IgD-negative memory B cell (primary cell): ENCODE data around the gene PIGH. TPM values are rescaled to one million over a fixed set of nuclear protein-coding genes. Genes with fewer than 3 reads are reported as not detected.

Source experiments
- H3K27ac Mint-ChIP-seq, 3 donors: one replicate each; pipeline ENCODE4 v1.8.0; 2020 to 2022; ENCODE audit warnings: mild to moderate bottlenecking in 3 of 3, mixed read lengths in 3 of 3, moderate library complexity in 1 of 3
- H3K27me3 Mint-ChIP-seq: one replicate; pipeline ENCODE4 v1.8.0; 2021; ENCODE audit warnings: mixed read lengths
- H3K36me3 Mint-ChIP-seq: one replicate; pipeline ENCODE4 v1.8.0; 2020; ENCODE audit warnings: mild to moderate bottlenecking, mixed read lengths
- H3K4me1 Mint-ChIP-seq, 3 donors: one replicate each; pipeline ENCODE4 v1.8.0; 2020 to 2022; ENCODE audit warnings: mixed read lengths in 3 of 3, mild to moderate bottlenecking in 1 of 3
- H3K4me3 Mint-ChIP-seq, 4 donors: one replicate each; pipeline ENCODE4 v1.8.0; 2020 to 2022; ENCODE audit warnings: mild to moderate bottlenecking in 4 of 4, mixed read lengths in 4 of 4, moderate library complexity in 3 of 4
- H3K9me3 Mint-ChIP-seq, 3 donors: one replicate each; pipeline ENCODE4 v1.8.0; 2020 to 2021; ENCODE audit warnings: mixed read lengths in 3 of 3, mild to moderate bottlenecking in 1 of 3
- polyA plus RNA-seq: library from polyadenylated mRNA; unstranded; fragments of 300-500 nt; fragmentation: Illumina TruSeq; gene quantifications from one replicate; pipeline ENCODE4 v1.2.3, GENCODE V29; 2021

The PIGH gene
- polyA plus RNA-seq, 1 donor from 2014 or later: 46.6 TPM

DNA sequence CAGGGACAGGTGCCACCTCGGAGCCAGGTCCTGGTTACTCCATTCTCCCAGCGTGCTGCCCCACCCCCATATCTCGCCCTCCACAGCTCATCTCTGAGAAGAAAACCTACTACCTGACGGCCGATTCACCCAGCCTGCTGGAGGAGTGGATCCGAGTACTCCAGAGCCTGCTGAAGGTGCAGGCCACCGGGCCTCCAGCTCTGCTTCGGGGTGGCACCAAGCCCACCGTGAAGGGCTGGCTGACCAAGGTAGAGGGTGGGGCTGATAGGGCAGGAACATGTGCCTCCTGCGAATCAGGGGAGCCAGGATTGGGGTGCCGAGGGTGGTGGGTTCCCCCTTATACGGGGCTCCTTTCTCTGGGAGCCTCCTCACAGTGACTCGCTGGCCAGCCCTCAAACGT, 25.9 kb downstream of the PIGH start:
- H3K9me3 Mint-ChIP-seq: no peaks in the 10 kb centered on the region
- H3K27me3 Mint-ChIP-seq: peaks cover 1% of the 10 kb centered on the region
- H3K36me3 Mint-ChIP-seq: no peaks in the 10 kb centered on the region
- H3K27ac Mint-ChIP-seq: no peak overlapping the region
- peaks cover 0 to 3% (median 0%) of the 10 kb centered on the region in 3 donors for H3K4me1 Mint-ChIP-seq
- H3K4me3 Mint-ChIP-seq: no peak overlapping the region

DNA sequence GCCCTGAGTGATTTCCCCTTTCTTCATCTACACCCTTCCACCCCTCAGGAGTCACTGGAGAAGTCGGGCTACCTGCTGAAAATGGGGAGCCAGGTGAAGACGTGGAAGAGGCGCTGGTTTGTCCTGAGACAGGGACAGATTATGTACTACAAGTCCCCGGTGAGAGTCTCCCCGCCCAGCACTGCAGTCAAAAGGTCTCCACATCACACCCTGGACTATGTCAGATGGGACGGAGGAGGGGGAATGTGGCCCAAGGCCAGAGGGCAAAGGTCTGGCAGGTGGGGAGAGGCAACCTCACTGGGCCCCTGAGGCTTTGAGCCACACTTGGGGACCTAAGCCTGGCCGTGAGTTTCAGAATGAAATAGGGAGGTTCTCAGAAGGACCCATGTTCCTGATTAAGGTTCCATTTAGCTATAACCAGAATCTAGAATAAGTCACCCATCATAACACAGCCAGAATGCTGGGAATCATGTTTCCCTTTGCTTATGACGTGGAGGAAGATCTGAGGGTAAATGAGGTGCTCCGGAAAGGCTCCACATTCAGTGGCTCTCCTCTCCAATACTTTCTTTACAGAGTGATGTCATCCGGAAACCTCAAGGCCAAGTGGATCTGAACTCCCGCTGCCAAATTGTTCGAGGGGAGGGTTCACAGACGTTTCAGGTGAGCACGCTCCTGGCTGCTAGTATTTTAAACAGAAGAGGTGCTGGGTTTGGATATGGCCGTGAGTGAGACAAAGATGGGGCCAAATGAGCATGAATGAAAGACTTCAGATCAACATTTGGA, 26.6 kb downstream of the PIGH start:
- peak overlapping the region in 1 of 3 donors; percentile 69 for H3K27ac Mint-ChIP-seq
- H3K4me1 Mint-ChIP-seq: peaks cover 0 to 3% (median 0%) of the 10 kb centered on the region in 3 donors
- H3K36me3 Mint-ChIP-seq: no peaks in the 10 kb centered on the region
- H3K4me3 Mint-ChIP-seq: no peak overlapping the region
- H3K27me3 Mint-ChIP-seq: peaks cover 1% of the 10 kb centered on the region
- no peaks in the 10 kb centered on the region for H3K9me3 Mint-ChIP-seq

DNA sequence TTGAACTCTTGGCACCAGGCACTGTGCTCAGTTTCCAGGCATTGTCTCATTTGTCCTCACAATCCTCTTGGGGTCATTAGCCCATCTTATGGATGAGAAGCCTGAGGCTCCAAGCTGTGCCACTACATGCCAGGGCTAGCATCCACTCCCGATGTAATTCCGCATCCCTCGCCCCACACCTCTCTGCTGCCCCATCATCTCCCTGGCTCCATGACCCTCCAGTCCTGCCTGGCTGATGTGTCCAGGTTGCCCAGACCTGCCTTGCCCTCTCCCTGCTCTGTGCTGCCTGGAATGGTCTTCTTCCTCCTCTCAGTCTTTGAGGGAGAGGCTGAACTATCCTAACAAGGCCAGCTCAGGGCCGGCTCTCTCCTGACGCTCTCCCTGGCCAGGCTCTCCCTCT, 27.5 kb downstream of the PIGH start:
- Mint-ChIP-seq H3K27me3 (peaks cover 1% of the 10 kb centered on the region), H3K4me3 (no peak overlapping the region), H3K36me3 (no peaks in the 10 kb centered on the region), H3K9me3 (no peaks in the 10 kb centered on the region), H3K4me1 (peaks cover 0 to 3% (median 0%) of the 10 kb centered on the region in 3 donors), H3K27ac (peak overlapping the region in 1 of 3 donors; percentile 71)

DNA sequence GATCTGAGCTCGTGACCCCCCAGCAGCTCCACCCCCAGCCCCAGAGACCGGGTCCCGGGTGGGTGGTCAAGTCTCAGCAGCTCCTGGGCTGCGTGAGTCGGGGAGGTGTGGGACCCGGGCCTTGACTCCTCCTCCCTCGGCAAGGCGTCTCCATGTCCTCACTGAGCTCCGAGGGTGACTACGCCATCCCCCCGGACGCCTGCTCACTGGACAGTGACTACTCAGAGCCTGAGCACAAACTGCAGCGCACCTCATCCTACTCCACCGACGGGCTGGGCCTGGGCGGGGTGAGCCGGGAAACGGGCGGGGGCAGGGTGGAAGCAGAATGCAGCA, 28.1 kb downstream of the PIGH start:
- no peaks in the 10 kb centered on the region for H3K36me3 Mint-ChIP-seq
- H3K9me3 Mint-ChIP-seq: no peaks in the 10 kb centered on the region
- no peak overlapping the region for H3K27ac Mint-ChIP-seq
- H3K4me1 Mint-ChIP-seq: peaks cover 0 to 3% (median 0%) of the 10 kb centered on the region in 3 donors
- peaks cover 4% of the 10 kb centered on the region for H3K27me3 Mint-ChIP-seq
- no peak overlapping the region for H3K4me3 Mint-ChIP-seq

DNA sequence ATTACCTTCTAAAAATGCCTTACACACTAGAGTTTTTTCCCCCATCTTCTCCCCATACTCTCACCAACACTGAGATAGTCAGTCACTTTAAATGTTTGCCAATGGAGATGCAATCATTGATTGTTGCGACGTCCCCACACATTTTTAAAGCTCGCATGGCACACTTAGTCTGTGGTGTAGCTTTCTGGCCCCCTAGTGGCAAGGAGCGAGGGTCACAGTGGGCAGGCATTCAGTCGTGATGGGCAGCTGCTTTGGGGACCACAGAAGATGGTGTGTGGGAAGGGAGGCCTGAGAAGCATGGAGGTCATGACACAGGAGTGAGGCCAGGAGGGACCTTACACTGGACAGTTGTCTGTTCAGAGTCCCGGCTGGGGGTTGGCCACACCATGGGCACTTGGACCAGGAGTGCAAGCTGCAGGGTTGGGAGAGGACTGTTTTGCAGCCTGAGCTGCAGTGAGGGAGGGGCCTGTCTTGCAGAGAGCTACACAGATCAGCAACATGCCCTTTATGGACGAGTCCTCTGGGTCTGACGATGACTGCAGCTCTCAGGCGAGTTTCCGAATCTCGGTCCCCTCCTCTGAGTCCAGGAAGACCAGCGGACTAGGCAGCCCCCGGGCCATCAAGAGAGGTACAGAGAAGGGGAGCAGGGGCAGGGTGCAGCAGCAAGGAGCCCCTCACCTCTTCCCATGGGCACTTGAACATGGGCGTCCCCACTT, 28.6 kb downstream of the PIGH start:
- H3K4me1 Mint-ChIP-seq: peaks cover 0 to 3% (median 0%) of the 10 kb centered on the region in 3 donors
- H3K4me3 Mint-ChIP-seq: no peak overlapping the region
- peaks cover 4% of the 10 kb centered on the region for H3K27me3 Mint-ChIP-seq
- H3K9me3 Mint-ChIP-seq: no peaks in the 10 kb centered on the region
- no peak overlapping the region for H3K27ac Mint-ChIP-seq
- H3K36me3 Mint-ChIP-seq: no peaks in the 10 kb centered on the region

DNA sequence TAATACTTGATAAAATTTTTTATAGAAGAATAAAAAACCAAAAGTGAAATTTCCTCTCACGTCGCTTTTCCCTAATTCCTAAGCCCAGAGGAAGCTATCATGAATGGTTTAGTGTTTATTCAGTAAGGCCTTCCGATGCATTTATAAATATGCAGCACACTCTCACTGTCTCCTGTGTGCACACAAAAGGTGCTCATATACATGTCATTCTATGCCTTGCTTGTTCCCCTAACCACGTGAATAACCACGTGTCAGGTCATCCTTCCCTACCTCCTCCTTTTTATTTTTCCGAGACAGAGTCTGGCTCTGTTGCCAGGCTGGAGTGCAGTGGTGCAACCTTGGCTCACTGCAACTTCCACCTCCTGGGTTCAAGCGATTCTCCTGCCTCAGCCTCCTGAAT, 29.6 kb downstream of the PIGH start:
- Mint-ChIP-seq H3K9me3 (no peaks in the 10 kb centered on the region), H3K4me3 (no peak overlapping the region), H3K4me1 (peaks cover 0 to 3% (median 0%) of the 10 kb centered on the region in 3 donors), H3K27me3 (peaks cover 4% of the 10 kb centered on the region), H3K36me3 (no peaks in the 10 kb centered on the region), H3K27ac (no peak overlapping the region)

DNA sequence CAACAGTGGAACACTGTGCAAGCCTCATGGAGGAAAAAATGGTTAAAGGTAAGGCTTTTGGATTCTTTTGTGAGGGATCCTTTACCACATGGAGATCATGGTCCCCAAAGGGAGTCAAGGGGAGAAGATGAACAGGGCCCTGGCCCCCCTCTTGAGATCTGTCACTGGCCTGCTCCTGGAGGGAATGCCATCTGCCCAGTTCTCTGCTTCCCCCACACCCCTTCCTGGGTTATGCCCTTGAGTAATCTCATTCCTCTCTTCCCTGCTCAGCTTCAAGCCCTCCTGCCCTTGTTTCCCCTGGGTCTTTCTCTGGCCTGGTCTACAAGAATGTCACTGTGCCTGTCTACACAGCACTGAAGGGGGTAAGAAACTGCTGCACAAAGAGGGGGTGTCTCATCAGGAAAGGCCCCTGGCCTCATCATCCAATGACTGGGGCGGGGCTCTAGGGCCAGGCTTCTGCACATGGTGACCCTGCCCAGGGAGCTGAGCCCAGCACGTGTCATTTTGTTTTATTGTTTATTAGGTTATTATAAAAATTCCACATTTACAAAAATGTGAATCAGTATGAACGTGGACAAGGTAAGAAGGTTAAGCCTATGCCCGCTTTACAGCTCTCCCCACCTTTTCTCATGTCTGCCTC, 30.3 kb downstream of the PIGH start:
- Mint-ChIP-seq H3K9me3 (no peaks in the 10 kb centered on the region), H3K4me1 (peaks cover 0 to 3% (median 0%) of the 10 kb centered on the region in 3 donors), H3K36me3 (no peaks in the 10 kb centered on the region), H3K27me3 (peaks cover 4% of the 10 kb centered on the region), H3K27ac (no peak overlapping the region), H3K4me3 (no peak overlapping the region)

DNA sequence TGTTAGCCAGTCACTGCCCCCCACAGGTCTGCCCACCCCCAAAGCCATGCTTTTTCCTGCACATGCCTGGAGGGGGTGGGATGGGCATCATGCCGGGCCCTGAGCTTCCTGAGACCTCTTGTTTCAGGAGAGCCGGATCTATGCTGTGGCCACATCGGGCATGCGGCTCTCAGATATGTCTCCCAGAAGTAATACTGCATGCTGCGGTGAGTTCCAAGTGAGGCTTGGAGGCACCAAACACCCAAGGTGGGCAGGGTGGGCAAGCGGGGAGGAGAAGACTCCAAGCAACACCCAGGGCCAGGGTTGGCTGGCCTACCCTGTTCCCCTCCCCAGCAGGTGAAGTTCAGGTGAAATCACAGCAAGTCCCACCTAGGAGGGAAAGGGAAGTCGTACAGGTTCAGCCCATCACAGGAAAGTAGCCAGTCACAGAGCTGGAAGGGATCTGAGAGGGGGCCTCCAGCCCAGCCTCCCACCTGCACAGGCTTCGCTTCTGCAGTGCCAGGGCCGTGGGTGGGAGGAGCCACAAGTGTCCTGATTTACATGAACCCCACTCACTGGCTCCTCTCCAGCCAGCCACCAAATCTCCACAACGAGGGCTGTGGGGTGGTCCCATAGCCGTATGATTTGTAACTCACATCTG, 30.9 kb downstream of the PIGH start:
- peaks cover 4% of the 10 kb centered on the region for H3K27me3 Mint-ChIP-seq
- no peak overlapping the region for H3K27ac Mint-ChIP-seq
- H3K9me3 Mint-ChIP-seq: no peaks in the 10 kb centered on the region
- H3K4me3 Mint-ChIP-seq: no peak overlapping the region
- no peaks in the 10 kb centered on the region for H3K36me3 Mint-ChIP-seq
- peaks cover 0 to 6% (median 0%) of the 10 kb centered on the region in 3 donors for H3K4me1 Mint-ChIP-seq

DNA sequence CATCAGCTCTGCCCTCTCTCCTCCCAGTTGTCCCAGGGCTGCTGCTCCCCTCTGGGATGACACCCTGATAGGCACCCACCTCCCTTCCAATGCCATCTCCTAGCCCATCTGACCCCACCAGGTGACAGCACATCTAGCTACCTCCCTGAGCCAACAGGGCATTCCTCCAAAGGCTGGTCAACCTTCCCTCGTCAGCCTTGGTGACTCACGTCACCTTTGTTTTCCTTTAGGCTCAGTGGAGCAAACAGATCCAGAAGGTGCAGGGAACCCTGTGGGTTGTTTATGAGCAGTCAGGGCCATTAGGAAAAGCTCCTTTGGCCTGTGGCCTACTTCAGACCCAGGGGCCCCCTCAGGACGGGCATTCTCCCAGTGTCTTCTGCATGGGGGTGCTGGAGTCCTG, 32.4 kb downstream of the PIGH start:
- H3K27me3 Mint-ChIP-seq: peaks cover 4% of the 10 kb centered on the region
- no peaks in the 10 kb centered on the region for H3K9me3 Mint-ChIP-seq
- no peaks in the 10 kb centered on the region for H3K36me3 Mint-ChIP-seq
- no peak overlapping the region for H3K27ac Mint-ChIP-seq
- no peak overlapping the region for H3K4me3 Mint-ChIP-seq
- H3K4me1 Mint-ChIP-seq: peaks cover 0 to 6% (median 0%) of the 10 kb centered on the region in 3 donors

- Mint-ChIP-seq H3K9me3 (no peaks in the 10 kb centered on the region), H3K4me1 (peaks cover 0 to 6% (median 0%) of the 10 kb centered on the region in 3 donors), H3K27ac (no peak overlapping the region), H3K27me3 (peaks cover 4% of the 10 kb centered on the region), H3K36me3 (no peaks in the 10 kb centered on the region), H3K4me3 (no peak overlapping the region)
Measured at GRCh38 chr14:67566908-67567307, 33.2 kb downstream of the PIGH start.

- Mint-ChIP-seq H3K4me3 (peak overlapping the region in 1 of 4 donors; percentile 31), H3K36me3 (no peaks in the 10 kb centered on the region), H3K9me3 (no peaks in the 10 kb centered on the region), H3K4me1 (peaks cover 0 to 2% (median 0%) of the 10 kb centered on the region in 3 donors), H3K27me3 (peaks cover 2% of the 10 kb centered on the region), H3K27ac (peak overlapping the region in 1 of 3 donors; percentile 6)
Measured at GRCh38 chr14:67564236-67564635, 35.8 kb downstream of the PIGH start.

DNA sequence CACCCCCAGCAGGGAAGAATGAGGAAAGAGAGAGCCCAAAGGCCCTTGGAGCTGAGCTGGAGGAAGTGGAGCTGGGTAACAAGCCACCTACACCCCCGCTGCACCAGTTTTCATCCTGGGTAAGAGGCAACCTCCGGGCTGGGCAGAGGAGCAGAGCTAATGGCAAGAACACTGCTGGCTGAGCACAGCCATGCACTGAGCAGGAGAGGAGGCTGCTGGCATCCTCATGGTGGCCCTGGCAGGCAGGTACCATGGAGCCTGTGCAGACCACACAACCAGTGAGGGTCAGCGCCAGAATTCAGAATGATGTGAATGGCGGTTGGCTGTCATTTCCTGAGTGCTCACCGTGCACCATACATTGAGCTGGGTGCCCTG, 37.3 kb downstream of the PIGH start:
- peaks cover 2% of the 10 kb centered on the region for H3K27me3 Mint-ChIP-seq

GRCh38 chr14:67562025-67562775, 37.9 kb downstream of the PIGH start:
- H3K4me1 Mint-ChIP-seq: peaks cover 0 to 2% (median 0%) of the 10 kb centered on the region in 3 donors
- H3K27ac Mint-ChIP-seq: no peak overlapping the region
- no peaks in the 10 kb centered on the region for H3K27me3 Mint-ChIP-seq
- H3K36me3 Mint-ChIP-seq: no peaks in the 10 kb centered on the region
- no peak overlapping the region for H3K4me3 Mint-ChIP-seq
- H3K9me3 Mint-ChIP-seq: no peaks in the 10 kb centered on the region

More for the DNA sequence above, 37.3 kb downstream of the PIGH start:
- Mint-ChIP-seq H3K36me3 (no peaks in the 10 kb centered on the region), H3K9me3 (no peaks in the 10 kb centered on the region), H3K27ac (no peak overlapping the region), H3K4me1 (peaks cover 0 to 2% (median 0%) of the 10 kb centered on the region in 3 donors), H3K4me3 (no peak overlapping the region)

- H3K27ac Mint-ChIP-seq: no peak overlapping the region
- no peaks in the 10 kb centered on the region for H3K36me3 Mint-ChIP-seq
- no peaks in the 10 kb centered on the region for H3K27me3 Mint-ChIP-seq
- H3K4me1 Mint-ChIP-seq: peaks cover 0 to 2% (median 0%) of the 10 kb centered on the region in 3 donors
- H3K9me3 Mint-ChIP-seq: no peaks in the 10 kb centered on the region
- no peak overlapping the region for H3K4me3 Mint-ChIP-seq
Measured at GRCh38 chr14:67559639-67560038, 40.4 kb downstream of the PIGH start.
